K562 (cell line): ENCODE measurements around the gene LSM4. TPM values are rescaled to one million over a fixed set of nuclear protein-coding genes. Genes with fewer than 3 reads are reported as not detected.

ENCODE experiments used
- FOXA3 ChIP-seq, 2 experiments: fragments of 450-650 bp in 1 of 2; sonication (generic) in 1 of 2; formaldehyde crosslinking; IDR thresholded peaks in 1 of 2; conservative IDR thresholded peaks in 1 of 2; 2 replicates each; pipeline versions ENCODE4 v1.4.0 to v1.8.0; 2020 to 2022; ENCODE audit warnings: mild to moderate bottlenecking in 2 of 2, missing genetic modification reagents in 1 of 2
- HNRNPH1 ChIP-seq: fragments of 200-400 bp; formaldehyde crosslinking; optimal IDR thresholded peaks from 2 replicates; pipeline ENCODE3; 2017; ENCODE audit warnings: low read depth, mild to moderate bottlenecking, low read length, moderate library complexity
- HNRNPUL1 ChIP-seq: fragments of 200-400 bp; formaldehyde crosslinking; IDR thresholded peaks from 2 replicates; pipeline ENCODE4 v1.6.1; 2017; ENCODE audit warnings: low read length
- LCOR ChIP-seq: sonication (generic); formaldehyde crosslinking; IDR thresholded peaks from 2 replicates; pipeline ENCODE4 v1.8.0; 2022; ENCODE audit warnings: mild to moderate bottlenecking, missing genetic modification reagents
- NBN ChIP-seq: fragments of 450-650 bp; IDR thresholded peaks from 2 replicates; pipeline ENCODE4 v1.6.1; 2016; ENCODE audit warnings: low read depth, mild to moderate bottlenecking
- NELFE ChIP-seq: IDR thresholded peaks from 2 replicates; pipeline ENCODE4 v1.6.1; 2011; ENCODE audit warnings: mild to moderate bottlenecking; ENCODE audit not compliant: insufficient read depth, insufficient read length
- PYGO2 ChIP-seq: fragments of 450-650 bp; IDR thresholded peaks from 2 replicates; pipeline ENCODE4 v1.6.1; 2016; ENCODE audit warnings: mild to moderate bottlenecking, missing genetic modification characterization, moderate library complexity, missing compliant biosample characterization
- RBM39 ChIP-seq: fragments of 200-400 bp; formaldehyde crosslinking; optimal IDR thresholded peaks from 2 replicates; pipeline ENCODE3; 2018; ENCODE audit warnings: low read depth, low read length
- SMAD4 ChIP-seq: fragments of 250-450 bp; sonication (Bioruptor Pico); conservative IDR thresholded peaks from 2 replicates; pipeline ENCODE4 v1.8.0; 2021; ENCODE audit warnings: inconsistent platforms, mild to moderate bottlenecking, moderate library complexity
- SREBF2 ChIP-seq: sonication (generic); formaldehyde crosslinking; IDR thresholded peaks from 2 replicates; pipeline ENCODE4 v1.4.0; 2020; ENCODE audit warnings: mild to moderate bottlenecking, missing genetic modification reagents
- polyA plus RNA-seq, 8 experiments: library from polyadenylated mRNA; depleted of rRNA in 4 of 8; stranded (reverse) in 5 of 8; unstranded in 3 of 8; fragments of >200 nt; fragmentation: Nextera tagmentation in 2 of 8; fragmentation: Illumina TruSeq in 1 of 8; extraction: Ambion mirVana in 2 of 8; extraction: Trizol in 1 of 8; gene quantifications; 2 replicates each; pipeline versions ENCODE4 v1.2.1 to v1.2.3, GENCODE V29; 2011 to 2014; ENCODE audit warnings: inconsistent platforms in 1 of 8, missing spikeins in 1 of 8
- total RNA-seq, 7 experiments: library from RNA; depleted of rRNA in 6 of 7; stranded (reverse); fragments of >200 nt in 6 of 7; fragmentation: Illumina TruSeq in 2 of 7; extraction: Trizol in 2 of 7; gene quantifications; 2 replicates each; pipeline versions ENCODE4 v1.2.1 to v1.2.3, GENCODE V29; 2011 to 2021; ENCODE audit warnings: low replicate concordance in 1 of 7
- TF ChIP-seq, protein P1 (sequence below), 3 experiments: IDR thresholded peaks in 2 of 3; conservative IDR thresholded peaks in 1 of 3; 2 replicates each; pipeline ENCODE4 v1.5.1; 2011 to 2012; ENCODE audit warnings: low read length in 3 of 3, mild to moderate bottlenecking in 3 of 3, control low read depth in 2 of 3, improper control_type of control experiment in 1 of 3, inconsistent platforms in 1 of 3, low read depth in 1 of 3, mixed read lengths in 1 of 3, moderate library complexity in 1 of 3; ENCODE audit not compliant: insufficient read depth in 2 of 3
- TF ChIP-seq, protein P2 (sequence below), 2 experiments: fragments of 450-650 bp in 1 of 2; IDR thresholded peaks; 2 replicates each; pipeline ENCODE4 v1.6.1; 2011 to 2017; ENCODE audit warnings: low read depth in 2 of 2, antibody characterized with exemption in 1 of 2, borderline replicate concordance in 1 of 2, low read length in 1 of 2, mild to moderate bottlenecking in 1 of 2, mixed read lengths in 1 of 2; ENCODE audit not compliant: control insufficient read depth in 1 of 2
- TF ChIP-seq, protein P3 (sequence below), 3 experiments: fragments of 200-800 bp in 1 of 3; sonication (Bioruptor generic) in 1 of 3; sonication (generic) in 1 of 3; formaldehyde crosslinking in 1 of 3; IDR thresholded peaks; 2 replicates each; pipeline versions ENCODE4 v1.6.1 to v1.8.0; 2016 to 2022; ENCODE audit warnings: mild to moderate bottlenecking in 2 of 3, missing compliant biosample characterization in 2 of 3, missing genetic modification characterization in 2 of 3, missing genetic modification reagents in 1 of 3
- TF ChIP-seq, protein P4 (sequence below): fragments of 450-650 bp; IDR thresholded peaks from 2 replicates; pipeline ENCODE4 v1.6.1; 2017; ENCODE audit warnings: mild to moderate bottlenecking, moderate library complexity
- TF ChIP-seq, protein P5 (sequence below): fragments of 450-650 bp; IDR thresholded peaks from 2 replicates; pipeline ENCODE4 v1.6.1; 2016
- TF ChIP-seq, protein P6 (sequence below): fragments of 450-650 bp; formaldehyde crosslinking; IDR thresholded peaks from 2 replicates; pipeline ENCODE4 v1.4.0; 2020; ENCODE audit warnings: mild to moderate bottlenecking

The LSM4 gene
- total and polyA plus RNA-seq, 9 of the 15 experiments (the other 6 are each of a cell fraction or from before 2014, with no cell fraction given) = 11.9 to 763 (median 202) TPM

DNA sequence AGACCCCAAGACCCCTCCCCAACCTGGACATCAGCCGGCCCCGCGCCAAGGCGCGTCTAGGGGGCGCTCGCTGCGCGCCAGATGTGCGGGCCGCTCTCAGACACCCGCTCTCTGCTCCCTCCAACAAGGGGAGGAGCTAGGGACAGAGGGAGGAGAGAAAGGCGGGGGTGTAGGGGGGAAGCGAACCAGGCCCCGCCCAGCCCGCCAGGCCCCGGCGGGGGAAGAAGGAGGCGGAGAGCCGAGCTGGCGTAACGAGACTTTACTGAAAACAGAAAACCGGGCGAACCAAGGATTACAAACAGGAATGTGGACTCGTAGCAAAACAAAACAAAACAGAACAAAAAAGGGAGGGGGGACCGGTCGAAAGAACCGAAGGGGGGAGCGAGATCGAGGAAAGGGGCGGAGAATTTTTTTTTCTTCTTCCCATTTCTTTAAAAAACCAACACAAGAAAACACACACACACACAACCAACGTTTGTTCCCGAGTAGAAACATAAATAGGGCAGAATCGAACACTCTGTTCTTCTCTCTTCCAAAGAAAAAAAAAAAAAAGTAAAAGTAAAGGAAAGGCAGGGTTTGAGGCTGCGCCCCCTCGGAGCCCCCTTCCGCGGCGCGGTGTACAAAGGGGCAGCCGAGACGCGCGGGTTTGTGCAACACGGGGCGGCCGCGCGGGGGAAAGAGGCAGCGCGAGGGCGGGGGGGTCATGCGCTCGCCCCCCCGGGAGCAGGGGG, 43.2 kb downstream of the LSM4 start (continued):
- TF ChIP-seq, protein P1, sequence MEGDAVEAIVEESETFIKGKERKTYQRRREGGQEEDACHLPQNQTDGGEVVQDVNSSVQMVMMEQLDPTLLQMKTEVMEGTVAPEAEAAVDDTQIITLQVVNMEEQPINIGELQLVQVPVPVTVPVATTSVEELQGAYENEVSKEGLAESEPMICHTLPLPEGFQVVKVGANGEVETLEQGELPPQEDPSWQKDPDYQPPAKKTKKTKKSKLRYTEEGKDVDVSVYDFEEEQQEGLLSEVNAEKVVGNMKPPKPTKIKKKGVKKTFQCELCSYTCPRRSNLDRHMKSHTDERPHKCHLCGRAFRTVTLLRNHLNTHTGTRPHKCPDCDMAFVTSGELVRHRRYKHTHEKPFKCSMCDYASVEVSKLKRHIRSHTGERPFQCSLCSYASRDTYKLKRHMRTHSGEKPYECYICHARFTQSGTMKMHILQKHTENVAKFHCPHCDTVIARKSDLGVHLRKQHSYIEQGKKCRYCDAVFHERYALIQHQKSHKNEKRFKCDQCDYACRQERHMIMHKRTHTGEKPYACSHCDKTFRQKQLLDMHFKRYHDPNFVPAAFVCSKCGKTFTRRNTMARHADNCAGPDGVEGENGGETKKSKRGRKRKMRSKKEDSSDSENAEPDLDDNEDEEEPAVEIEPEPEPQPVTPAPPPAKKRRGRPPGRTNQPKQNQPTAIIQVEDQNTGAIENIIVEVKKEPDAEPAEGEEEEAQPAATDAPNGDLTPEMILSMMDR (IDR thresholded peaks at IDR 0.05 in 2 of 3, conservative IDR thresholded peaks at IDR 0.05 in 1 of 3; ENCODE audit: insufficient read depth in 2 of 3, low read depth in 1 of 3, low read length in 3 of 3) = peak; percentile 91 to 96 (median 95)
- TF ChIP-seq SMAD4 (CRISPR knock-in tag) (no peak; the same call in 1 of the 2 replicates), SREBF2 (CRISPR knock-in tag) (no peak), PYGO2 (tag) (no peak), HNRNPUL1 (no peak; the same call in 1 of the 2 replicates), NELFE (no peak), NBN (peak; percentile 86), RBM39 (peak; percentile 83), LCOR (CRISPR knock-in tag) (no peak), FOXA3 (CRISPR knock-in tag; conservative IDR thresholded peaks at IDR 0.05 in 1 of 2, IDR thresholded peaks at IDR 0.05 in 1 of 2) (no peak), HNRNPH1 (no peak)
- TF ChIP-seq, protein P2, sequence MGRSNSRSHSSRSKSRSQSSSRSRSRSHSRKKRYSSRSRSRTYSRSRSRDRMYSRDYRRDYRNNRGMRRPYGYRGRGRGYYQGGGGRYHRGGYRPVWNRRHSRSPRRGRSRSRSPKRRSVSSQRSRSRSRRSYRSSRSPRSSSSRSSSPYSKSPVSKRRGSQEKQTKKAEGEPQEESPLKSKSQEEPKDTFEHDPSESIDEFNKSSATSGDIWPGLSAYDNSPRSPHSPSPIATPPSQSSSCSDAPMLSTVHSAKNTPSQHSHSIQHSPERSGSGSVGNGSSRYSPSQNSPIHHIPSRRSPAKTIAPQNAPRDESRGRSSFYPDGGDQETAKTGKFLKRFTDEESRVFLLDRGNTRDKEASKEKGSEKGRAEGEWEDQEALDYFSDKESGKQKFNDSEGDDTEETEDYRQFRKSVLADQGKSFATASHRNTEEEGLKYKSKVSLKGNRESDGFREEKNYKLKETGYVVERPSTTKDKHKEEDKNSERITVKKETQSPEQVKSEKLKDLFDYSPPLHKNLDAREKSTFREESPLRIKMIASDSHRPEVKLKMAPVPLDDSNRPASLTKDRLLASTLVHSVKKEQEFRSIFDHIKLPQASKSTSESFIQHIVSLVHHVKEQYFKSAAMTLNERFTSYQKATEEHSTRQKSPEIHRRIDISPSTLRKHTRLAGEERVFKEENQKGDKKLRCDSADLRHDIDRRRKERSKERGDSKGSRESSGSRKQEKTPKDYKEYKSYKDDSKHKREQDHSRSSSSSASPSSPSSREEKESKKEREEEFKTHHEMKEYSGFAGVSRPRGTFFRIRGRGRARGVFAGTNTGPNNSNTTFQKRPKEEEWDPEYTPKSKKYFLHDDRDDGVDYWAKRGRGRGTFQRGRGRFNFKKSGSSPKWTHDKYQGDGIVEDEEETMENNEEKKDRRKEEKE (IDR thresholded peaks at IDR 0.05; ENCODE audit: borderline replicate concordance in 1 of 2, control insufficient read depth in 1 of 2, low read depth in 2 of 2, low read length in 1 of 2) = 0 out of 4 replicates have a peak, but pooled peaks of 1 of the 2 experiments have one; percentile 13
- TF ChIP-seq, protein P3, sequence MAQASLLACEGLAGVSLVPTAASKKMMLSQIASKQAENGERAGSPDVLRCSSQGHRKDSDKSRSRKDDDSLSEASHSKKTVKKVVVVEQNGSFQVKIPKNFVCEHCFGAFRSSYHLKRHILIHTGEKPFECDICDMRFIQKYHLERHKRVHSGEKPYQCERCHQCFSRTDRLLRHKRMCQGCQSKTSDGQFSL (CRISPR knock-in tag; IDR thresholded peaks at IDR 0.05) = peak; percentile 21; the same call in 1 of the 2 replicates
- TF ChIP-seq, protein P3 (tag; IDR thresholded peaks at IDR 0.05) = no peak
- TF ChIP-seq, protein P4, sequence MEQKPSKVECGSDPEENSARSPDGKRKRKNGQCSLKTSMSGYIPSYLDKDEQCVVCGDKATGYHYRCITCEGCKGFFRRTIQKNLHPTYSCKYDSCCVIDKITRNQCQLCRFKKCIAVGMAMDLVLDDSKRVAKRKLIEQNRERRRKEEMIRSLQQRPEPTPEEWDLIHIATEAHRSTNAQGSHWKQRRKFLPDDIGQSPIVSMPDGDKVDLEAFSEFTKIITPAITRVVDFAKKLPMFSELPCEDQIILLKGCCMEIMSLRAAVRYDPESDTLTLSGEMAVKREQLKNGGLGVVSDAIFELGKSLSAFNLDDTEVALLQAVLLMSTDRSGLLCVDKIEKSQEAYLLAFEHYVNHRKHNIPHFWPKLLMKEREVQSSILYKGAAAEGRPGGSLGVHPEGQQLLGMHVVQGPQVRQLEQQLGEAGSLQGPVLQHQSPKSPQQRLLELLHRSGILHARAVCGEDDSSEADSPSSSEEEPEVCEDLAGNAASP = no peak
- TF ChIP-seq, protein P5, sequence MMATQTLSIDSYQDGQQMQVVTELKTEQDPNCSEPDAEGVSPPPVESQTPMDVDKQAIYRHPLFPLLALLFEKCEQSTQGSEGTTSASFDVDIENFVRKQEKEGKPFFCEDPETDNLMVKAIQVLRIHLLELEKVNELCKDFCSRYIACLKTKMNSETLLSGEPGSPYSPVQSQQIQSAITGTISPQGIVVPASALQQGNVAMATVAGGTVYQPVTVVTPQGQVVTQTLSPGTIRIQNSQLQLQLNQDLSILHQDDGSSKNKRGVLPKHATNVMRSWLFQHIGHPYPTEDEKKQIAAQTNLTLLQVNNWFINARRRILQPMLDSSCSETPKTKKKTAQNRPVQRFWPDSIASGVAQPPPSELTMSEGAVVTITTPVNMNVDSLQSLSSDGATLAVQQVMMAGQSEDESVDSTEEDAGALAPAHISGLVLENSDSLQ = no peak
- TF ChIP-seq, protein P6, sequence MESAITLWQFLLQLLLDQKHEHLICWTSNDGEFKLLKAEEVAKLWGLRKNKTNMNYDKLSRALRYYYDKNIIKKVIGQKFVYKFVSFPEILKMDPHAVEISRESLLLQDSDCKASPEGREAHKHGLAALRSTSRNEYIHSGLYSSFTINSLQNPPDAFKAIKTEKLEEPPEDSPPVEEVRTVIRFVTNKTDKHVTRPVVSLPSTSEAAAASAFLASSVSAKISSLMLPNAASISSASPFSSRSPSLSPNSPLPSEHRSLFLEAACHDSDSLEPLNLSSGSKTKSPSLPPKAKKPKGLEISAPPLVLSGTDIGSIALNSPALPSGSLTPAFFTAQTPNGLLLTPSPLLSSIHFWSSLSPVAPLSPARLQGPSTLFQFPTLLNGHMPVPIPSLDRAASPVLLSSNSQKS (CRISPR knock-in tag) = no peak
